Calu3 (cell line): ENCODE results near the gene ZNF664. TPM values are rescaled to one million over a fixed set of nuclear protein-coding genes. Genes with fewer than 3 reads are reported as not detected.

Experiments used
- BruUV-seq: library from RNA; stranded (reverse); fragments of 400-500 nt; replicated peaks from 2 replicates; lab custom pipeline; 2021; lab: Mats Ljungman, UMichigan
- CTCF ChIA-PET: fragments of 300-600 bp; sonication (Branson Sonifier 250); formaldehyde crosslinking; loops from one replicate; lab custom pipeline; 2022; ENCODE audit warnings: antibody characterized with exemption; lab: Charles Lee
- DNase-seq: peaks from one replicate; pipeline ENCODE4 v3.0.0; 2022
- H3K27ac Mint-ChIP-seq: one replicate; pipeline ENCODE4 v1.8.0; 2022; ENCODE audit warnings: mixed read lengths; ENCODE audit not compliant: unreplicated experiment
- H3K27me3 Mint-ChIP-seq: one replicate; pipeline ENCODE4 v1.8.0; 2022; ENCODE audit warnings: mixed read lengths; ENCODE audit not compliant: unreplicated experiment
- H3K36me3 Mint-ChIP-seq: one replicate; pipeline ENCODE4 v1.8.0; 2022; ENCODE audit warnings: mild to moderate bottlenecking, moderate library complexity, mixed read lengths; ENCODE audit not compliant: insufficient read depth, unreplicated experiment
- H3K4me1 Mint-ChIP-seq: one replicate; pipeline ENCODE4 v1.8.0; 2022; ENCODE audit warnings: mild to moderate bottlenecking, low read depth, mixed read lengths; ENCODE audit not compliant: unreplicated experiment
- H3K4me3 Mint-ChIP-seq: one replicate; pipeline ENCODE4 v1.8.0; 2022; ENCODE audit warnings: mild to moderate bottlenecking, low read depth, moderate library complexity, mixed read lengths; ENCODE audit not compliant: unreplicated experiment
- H3K9me3 Mint-ChIP-seq: one replicate; pipeline ENCODE4 v1.8.0; 2022; ENCODE audit warnings: low read depth, mixed read lengths; ENCODE audit not compliant: unreplicated experiment
- CTCF ChIP-seq: fragments of 200-600 bp; IDR thresholded peaks from one replicate; pipeline ENCODE4 v1.8.0; 2022; ENCODE audit warnings: antibody characterized with exemption; ENCODE audit not compliant: unreplicated experiment
- intact Hi-C: fragments of 100-400 bp; cut with micrococcal nuclease; formaldehyde crosslinking; loops from one replicate; pipeline ENCODE4 v1.10.0; 2022; ENCODE audit not compliant: unreplicated experiment
- total RNA-seq: library from RNA; stranded (reverse); gene quantifications from 2 replicates; pipeline ENCODE4 v1.2.3, GENCODE V29; 2022

The ZNF664 gene
- total RNA-seq, 1 experiment from 2014 or later: 130 TPM

GRCh38 chr12:124024776-124025175 lies 51.8 kb downstream of the ZNF664 start:
- CTCF ChIA-PET: no interaction called here
- Mint-ChIP-seq H3K9me3 (no peaks in the 10 kb centered on the region), H3K27ac (no peak overlapping the region), H3K36me3 (no peaks in the 10 kb centered on the region), H3K27me3 (peaks cover 16% of the 10 kb centered on the region), H3K4me3 (no peak overlapping the region), H3K4me1 (no peaks in the 10 kb centered on the region)
- intact Hi-C loops: no loop called here
- DNase-seq: no peak
- BruUV-seq: no TSS peak
- no peak for TF ChIP-seq CTCF

DNA sequence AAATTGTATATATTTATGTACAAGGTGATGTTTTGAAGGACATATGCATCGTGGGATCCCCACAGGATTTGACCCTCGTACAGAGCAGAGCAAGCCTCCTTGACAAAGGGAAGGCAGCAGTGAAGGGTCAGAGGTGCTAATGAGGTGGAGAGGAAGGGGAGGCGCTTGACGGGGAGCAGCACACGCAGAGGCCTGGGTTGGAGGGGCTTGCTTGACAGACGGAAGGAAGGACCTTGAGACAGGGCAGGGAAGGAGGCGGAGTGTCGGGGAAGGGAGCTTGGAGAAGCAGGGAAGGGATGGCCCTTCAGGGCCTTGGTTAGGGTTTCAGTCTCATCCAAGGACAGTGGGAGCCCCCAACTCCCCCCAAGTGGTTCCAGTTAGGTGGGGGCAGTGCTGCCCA lies 52.6 kb downstream of the ZNF664 start:
- Mint-ChIP-seq H3K27ac (no peak overlapping the region), H3K4me1 (no peaks in the 10 kb centered on the region), H3K36me3 (no peaks in the 10 kb centered on the region), H3K9me3 (no peaks in the 10 kb centered on the region), H3K4me3 (no peak overlapping the region), H3K27me3 (peaks cover 16% of the 10 kb centered on the region)
- no peak for TF ChIP-seq CTCF
- intact Hi-C loops: no loop called here
- no peak for DNase-seq
- no TSS peak for BruUV-seq
- CTCF ChIA-PET: no interaction called here

DNA sequence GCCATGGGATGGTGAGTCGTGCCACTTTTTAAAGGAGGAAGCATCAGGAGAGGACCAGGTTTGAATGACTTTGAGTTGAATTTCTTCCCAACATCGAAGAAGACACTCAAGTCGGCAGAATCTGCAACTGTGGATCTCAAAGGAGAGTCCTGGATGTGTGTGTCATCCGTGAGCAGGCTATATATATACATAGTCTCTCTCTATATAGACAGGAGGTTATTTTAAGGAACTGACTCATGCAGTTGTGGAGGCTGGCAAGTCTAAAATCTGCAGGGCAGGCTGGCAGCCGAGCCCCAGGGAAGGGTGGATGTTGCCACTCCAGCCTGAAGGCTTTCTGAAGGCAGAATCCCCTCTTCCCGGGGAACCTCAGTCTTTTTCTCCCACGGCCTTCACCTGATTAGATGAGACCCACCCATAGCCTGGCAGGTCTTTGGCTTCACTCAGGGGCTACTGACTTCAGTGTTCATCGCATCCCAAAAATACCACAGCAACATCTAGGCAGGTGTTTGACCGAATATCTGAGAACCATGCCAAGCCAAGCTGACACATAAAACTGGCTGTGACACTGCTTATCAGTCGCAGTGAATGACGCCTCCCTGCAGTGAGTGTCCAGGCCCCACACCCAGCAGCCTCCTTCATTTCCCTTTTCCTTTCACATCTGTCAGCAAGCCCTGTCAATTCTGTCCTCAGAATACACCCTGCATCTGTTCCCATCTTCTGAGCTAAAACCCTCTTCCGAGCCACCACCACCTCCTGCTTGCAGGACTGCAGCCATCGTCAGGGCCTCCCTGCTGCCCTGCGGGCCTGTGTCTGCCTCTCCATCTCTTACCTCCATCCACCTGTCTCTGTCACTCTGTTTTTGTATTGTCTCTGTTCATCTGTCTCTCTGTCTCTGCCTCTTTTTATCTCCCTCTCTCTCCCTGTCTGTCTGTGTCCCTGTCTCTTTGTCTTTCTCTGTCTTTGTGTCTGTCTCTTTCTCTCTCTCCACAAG lies 54.0 kb downstream of the ZNF664 start:
- no peak overlapping the region for H3K27ac Mint-ChIP-seq
- intact Hi-C loops: no loop called here
- DNase-seq: no peak

More for the DNA sequence above, 54.0 kb downstream of the ZNF664 start:
- Mint-ChIP-seq H3K36me3 (no peaks in the 10 kb centered on the region), H3K4me3 (no peak overlapping the region), H3K9me3 (no peaks in the 10 kb centered on the region), H3K4me1 (no peaks in the 10 kb centered on the region), H3K27me3 (peaks cover 16% of the 10 kb centered on the region)
- CTCF ChIA-PET: no interaction called here
- no peak for TF ChIP-seq CTCF
- BruUV-seq: no TSS peak
